ENCODE results near the gene BSN. TPM values are rescaled to one million over a fixed set of nuclear protein-coding genes. Genes with fewer than 3 reads are reported as not detected.

BSN gene
- polyA plus RNA-seq, 1 experiment: 0.04 TPM

DNA sequence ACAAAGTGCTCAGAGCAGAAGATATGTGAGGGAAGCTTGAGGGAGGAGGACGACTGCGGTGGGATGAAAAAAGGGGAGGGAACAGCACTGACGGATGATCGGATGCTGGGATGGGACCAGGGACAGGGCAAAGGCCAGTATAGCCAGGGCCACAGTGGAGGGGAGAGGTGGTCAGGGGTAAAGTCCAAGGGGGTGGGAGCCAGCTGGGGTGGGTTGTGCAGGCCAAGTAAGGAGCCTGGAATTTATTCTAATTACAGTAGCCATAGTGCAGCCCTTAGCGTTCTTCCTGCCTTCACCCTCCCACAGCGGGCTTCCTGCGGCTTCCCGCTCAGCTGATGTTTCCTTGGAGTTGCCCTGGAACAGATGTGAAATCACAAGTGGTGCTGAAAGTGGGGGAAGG is 112.3 kb downstream of the BSN start:
- TF ChIP-seq, protein P1, sequence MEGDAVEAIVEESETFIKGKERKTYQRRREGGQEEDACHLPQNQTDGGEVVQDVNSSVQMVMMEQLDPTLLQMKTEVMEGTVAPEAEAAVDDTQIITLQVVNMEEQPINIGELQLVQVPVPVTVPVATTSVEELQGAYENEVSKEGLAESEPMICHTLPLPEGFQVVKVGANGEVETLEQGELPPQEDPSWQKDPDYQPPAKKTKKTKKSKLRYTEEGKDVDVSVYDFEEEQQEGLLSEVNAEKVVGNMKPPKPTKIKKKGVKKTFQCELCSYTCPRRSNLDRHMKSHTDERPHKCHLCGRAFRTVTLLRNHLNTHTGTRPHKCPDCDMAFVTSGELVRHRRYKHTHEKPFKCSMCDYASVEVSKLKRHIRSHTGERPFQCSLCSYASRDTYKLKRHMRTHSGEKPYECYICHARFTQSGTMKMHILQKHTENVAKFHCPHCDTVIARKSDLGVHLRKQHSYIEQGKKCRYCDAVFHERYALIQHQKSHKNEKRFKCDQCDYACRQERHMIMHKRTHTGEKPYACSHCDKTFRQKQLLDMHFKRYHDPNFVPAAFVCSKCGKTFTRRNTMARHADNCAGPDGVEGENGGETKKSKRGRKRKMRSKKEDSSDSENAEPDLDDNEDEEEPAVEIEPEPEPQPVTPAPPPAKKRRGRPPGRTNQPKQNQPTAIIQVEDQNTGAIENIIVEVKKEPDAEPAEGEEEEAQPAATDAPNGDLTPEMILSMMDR (IDR thresholded peaks at IDR 0.05; ENCODE audit: insufficient read depth, low read depth, low read length): no peak
- CTCF ChIA-PET: interaction anchor here (1.3 to 2.2 kb wide), 2 partner anchors 50 to 127 kb away, joined by 3 to 26 read pairs; no protein-coding TSS in a partner anchor
- peaks cover 5% of the 10 kb centered on the region; the same call in 1 of the 2 replicates for H3K27me3 ChIP-seq (ENCODE audit: control insufficient read depth, insufficient read depth, low read length)
- no peaks in the 10 kb centered on the region for H3K36me3 ChIP-seq (ENCODE audit: control insufficient read depth, insufficient read depth, low read length)
- DNase-seq (ENCODE audit: low read depth): no peak
- POLR2A ChIA-PET: no interaction called here
- no peak overlapping the region for H3K4me3 ChIP-seq (ENCODE audit: low read depth, low read length)

DNA sequence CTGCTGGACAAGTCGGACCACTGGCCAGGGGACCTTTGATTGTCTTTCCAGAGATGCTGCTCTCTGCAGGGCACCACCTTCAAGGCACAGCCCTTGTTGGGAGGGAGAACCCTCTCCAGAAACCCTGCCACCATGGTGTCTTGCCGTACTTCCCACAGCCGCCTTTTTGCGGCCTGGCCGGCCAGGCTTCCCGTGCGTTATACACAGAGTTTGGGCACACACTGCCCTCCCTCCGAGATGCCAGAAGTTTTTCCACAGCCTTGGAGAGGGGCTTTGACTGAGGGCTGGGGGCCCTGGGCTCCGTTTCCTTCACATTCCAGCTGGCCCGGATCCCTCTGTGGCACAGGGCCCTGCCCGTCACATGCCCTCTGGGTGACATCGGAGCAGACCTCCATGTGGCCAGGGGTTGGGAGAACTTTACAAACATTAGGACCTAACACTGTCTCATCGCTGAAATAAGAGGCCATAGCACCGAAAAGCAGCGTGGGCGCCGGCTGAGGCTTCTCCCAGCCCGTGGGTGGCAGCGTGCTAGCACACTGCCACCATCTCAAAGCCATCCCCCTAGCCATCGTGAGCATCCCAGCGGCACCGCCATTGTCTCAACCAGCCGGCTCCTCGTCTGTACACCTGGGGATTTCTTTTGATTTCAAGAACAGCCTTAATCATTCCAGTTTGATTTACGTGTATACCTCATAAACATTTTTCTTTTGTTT is 113.6 kb downstream of the BSN start:
- Histone ChIP-seq H3K36me3 (ENCODE audit: control insufficient read depth, insufficient read depth, low read length) (no peaks in the 10 kb centered on the region), H3K4me3 (ENCODE audit: low read depth, low read length) (no peak overlapping the region), H3K27me3 (ENCODE audit: control insufficient read depth, insufficient read depth, low read length) (peaks cover 5% of the 10 kb centered on the region; the same call in 1 of the 2 replicates)
- TF ChIP-seq, protein P1 (IDR thresholded peaks at IDR 0.05; ENCODE audit: insufficient read depth, low read depth, low read length): no peak
- ChIA-PET CTCF (interaction anchor here (0.7 to 2.2 kb wide), 2 partner anchors 12 to 128 kb away, joined by 3 to 26 read pairs; no protein-coding TSS in a partner anchor), POLR2A (no interaction called here)
- no peak for DNase-seq (ENCODE audit: low read depth)

DNA sequence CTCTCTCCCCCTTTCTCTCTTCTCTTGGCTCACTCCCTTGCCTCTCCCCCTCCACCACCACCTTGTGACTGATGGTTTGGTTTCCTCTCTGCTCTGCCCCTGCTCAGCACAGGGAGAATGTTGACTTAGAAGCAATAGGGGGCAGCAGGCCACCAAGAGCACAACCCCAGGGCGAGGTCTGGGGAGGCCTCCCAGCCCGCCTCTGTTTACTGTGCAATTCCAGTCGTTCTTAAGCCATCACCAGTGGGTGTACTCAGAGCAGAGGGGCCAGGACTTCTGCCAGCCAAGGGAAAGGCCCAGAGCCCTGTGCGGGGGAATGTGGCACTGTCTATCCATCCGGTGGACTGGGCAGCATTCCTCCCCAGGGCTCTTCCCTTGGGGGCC is 114.1 kb downstream of the BSN start:
- Histone ChIP-seq H3K4me3 (ENCODE audit: low read depth, low read length) (no peak overlapping the region), H3K27me3 (ENCODE audit: control insufficient read depth, insufficient read depth, low read length) (peaks cover 5% of the 10 kb centered on the region; the same call in 1 of the 2 replicates), H3K36me3 (ENCODE audit: control insufficient read depth, insufficient read depth, low read length) (no peaks in the 10 kb centered on the region)
- TF ChIP-seq, protein P1 (IDR thresholded peaks at IDR 0.05; ENCODE audit: insufficient read depth, low read depth, low read length): 0 out of 2 replicates have a peak, but pooled peaks have one; percentile 7
- ChIA-PET CTCF (interaction anchor here (5.4 kb wide), 1 partner anchor 129 kb away, joined by 152 read pairs; no protein-coding TSS in a partner anchor), POLR2A (no interaction called here)
- DNase-seq (ENCODE audit: low read depth): no peak

DNA sequence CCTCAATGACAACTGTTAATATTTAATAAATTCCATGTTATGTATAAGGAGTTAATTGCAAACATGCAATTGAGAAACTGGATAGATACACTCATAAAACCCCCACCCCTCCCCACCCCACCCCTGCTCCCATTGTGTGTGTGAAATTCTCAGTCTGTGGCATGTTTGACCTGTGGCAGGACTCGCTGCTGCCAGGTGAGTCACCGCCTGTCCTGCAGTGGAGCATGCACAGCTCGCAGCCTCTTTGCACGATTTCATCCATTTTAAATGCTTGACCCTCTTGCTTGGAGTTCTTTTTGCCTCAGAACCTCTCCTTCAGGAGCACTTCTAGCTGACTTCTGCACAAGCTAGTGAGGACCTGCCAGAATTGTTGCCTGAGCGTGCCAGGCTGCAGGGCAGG is 114.6 kb downstream of the BSN start:
- DNase-seq (ENCODE audit: low read depth): no peak
- Histone ChIP-seq H3K36me3 (ENCODE audit: control insufficient read depth, insufficient read depth, low read length) (no peaks in the 10 kb centered on the region), H3K4me3 (ENCODE audit: low read depth, low read length) (no peak overlapping the region), H3K27me3 (ENCODE audit: control insufficient read depth, insufficient read depth, low read length) (peaks cover 5% of the 10 kb centered on the region; the same call in 1 of the 2 replicates)
- CTCF ChIA-PET: interaction anchor here (0.5 to 5.4 kb wide), 4 partner anchors 82 to 150 kb away, joined by 3 to 152 read pairs (median 5); no protein-coding TSS in a partner anchor
- POLR2A ChIA-PET: no interaction called here
- TF ChIP-seq, protein P1 (IDR thresholded peaks at IDR 0.05; ENCODE audit: insufficient read depth, low read depth, low read length): no peak

DNA sequence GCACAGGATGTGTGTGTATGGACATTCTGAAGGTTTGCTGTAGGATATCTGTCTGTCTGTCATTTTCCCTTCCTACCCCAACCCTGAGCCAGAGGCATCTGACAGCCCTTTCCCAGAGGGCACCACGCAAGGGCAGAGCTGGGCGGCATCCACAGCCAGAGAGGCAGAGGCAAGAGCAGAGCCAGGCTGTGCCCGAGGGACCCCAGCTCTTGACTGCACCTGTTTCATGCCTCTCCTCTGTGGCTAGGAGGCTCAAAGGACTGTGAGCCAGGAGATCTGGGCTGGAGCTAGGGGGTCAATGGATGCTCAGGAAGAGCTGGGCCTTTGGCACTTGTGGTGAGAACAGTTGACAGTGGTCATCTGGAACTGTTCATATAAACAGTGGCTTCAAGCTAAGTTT is 115.1 kb downstream of the BSN start:
- ChIA-PET POLR2A (no interaction called here), CTCF (interaction anchor here (0.5 to 5.4 kb wide), 4 partner anchors 81 to 151 kb away, joined by 3 to 152 read pairs (median 5); no protein-coding TSS in a partner anchor)
- no peak for DNase-seq (ENCODE audit: low read depth)
- no peaks in the 10 kb centered on the region for H3K36me3 ChIP-seq (ENCODE audit: control insufficient read depth, insufficient read depth, low read length)
- peaks cover 5% of the 10 kb centered on the region; the same call in 1 of the 2 replicates for H3K27me3 ChIP-seq (ENCODE audit: control insufficient read depth, insufficient read depth, low read length)
- TF ChIP-seq, protein P1 (IDR thresholded peaks at IDR 0.05; ENCODE audit: insufficient read depth, low read depth, low read length): no peak
- H3K4me3 ChIP-seq (ENCODE audit: low read depth, low read length): no peak overlapping the region

Data from BJ (cell line).